IMR-90 (cell line): Measurements from ENCODE around the gene ABCA8. TPM values are rescaled to one million over a fixed set of nuclear protein-coding genes. Genes with fewer than 3 reads are reported as not detected.

Source experiments
- ATAC-seq: fragments of 200-7000 bp; cut with Tn5 transposase; 2 replicates; pipeline ENCODE4 v1.9.1; 2020; ENCODE audit warnings: low read depth, mild to moderate bottlenecking, moderate library complexity
- BruUV-seq: library from RNA; stranded (reverse); fragments of 400-500 nt; replicated peaks from 2 replicates; lab custom pipeline; 2021; lab: Mats Ljungman, UMichigan
- CTCF ChIA-PET: fragments of 300-600 bp; formaldehyde crosslinking; extraction: SDS; loops from one replicate; lab custom pipeline; 2021; ENCODE audit warnings: antibody characterized with exemption; lab: Yijun Ruan, JAX
- POLR2A ChIA-PET: fragments of 300-600 bp; sonication (Branson Sonifier 250); formaldehyde crosslinking; loops from one replicate; lab custom pipeline; 2022; ENCODE audit warnings: antibody characterized with exemption; ENCODE audit not compliant: unreplicated experiment; lab: Charles Lee
- DNase-seq: peaks from one replicate; pipeline ENCODE4 v3.0.0; 2013
- H2AFZ ChIP-seq: replicated peaks from 2 replicates; pipeline ENCODE3; 2013; ENCODE audit warnings: low read length, mild to moderate bottlenecking; ENCODE audit not compliant: poor library complexity
- H2AK5ac ChIP-seq: 2 replicates; pipeline ENCODE4 v1.6.1; 2013; ENCODE audit warnings: low read depth, low read length, inconsistent platforms
- H2AK9ac ChIP-seq: replicated peaks from 2 replicates; pipeline ENCODE3; 2013; ENCODE audit warnings: mild to moderate bottlenecking, low read depth, low read length, moderate library complexity; ENCODE audit not compliant: poor library complexity
- H2BK120ac ChIP-seq: 2 replicates; pipeline ENCODE4 v1.6.1; 2013; ENCODE audit warnings: low read depth, low read length, inconsistent platforms
- H2BK15ac ChIP-seq: 3 replicates; pipeline ENCODE4 v1.6.1; 2013; ENCODE audit warnings: low read depth, low read length, inconsistent platforms
- H2BK20ac ChIP-seq: 2 replicates; pipeline ENCODE4 v1.6.1; 2013; ENCODE audit warnings: low read depth, mild to moderate bottlenecking, inconsistent platforms, low read length, moderate library complexity
- H2BK5ac ChIP-seq: 2 replicates; pipeline ENCODE4 v1.6.1; 2013; ENCODE audit warnings: mild to moderate bottlenecking, low read depth, low read length, inconsistent platforms; ENCODE audit not compliant: poor library complexity, severe bottlenecking
- H3K14ac ChIP-seq: replicated peaks from 2 replicates; pipeline ENCODE4 v1.6.1; 2013; ENCODE audit warnings: low read depth, low read length, inconsistent platforms
- H3K18ac ChIP-seq: 2 replicates; pipeline ENCODE4 v1.6.1; 2013; ENCODE audit warnings: low read depth, low read length, control low read depth
- H3K23ac ChIP-seq: 2 replicates; pipeline ENCODE4 v1.6.1; 2013; ENCODE audit warnings: low read depth, low read length, inconsistent platforms
- H3K27ac ChIP-seq: 2 replicates; pipeline ENCODE4 v1.5.1; 2013; ENCODE audit warnings: mild to moderate bottlenecking, control low read depth, low read length; ENCODE audit not compliant: insufficient read depth
- H3K27me3 ChIP-seq: 2 replicates; pipeline ENCODE4 v1.6.1; 2013; ENCODE audit warnings: low read length; ENCODE audit not compliant: control insufficient read depth, insufficient read depth
- H3K36me3 ChIP-seq: 2 replicates; pipeline ENCODE4 v1.6.1; 2013; ENCODE audit warnings: low read length, mixed read lengths; ENCODE audit not compliant: control insufficient read depth, insufficient read depth
- H3K4ac ChIP-seq: 2 replicates; pipeline ENCODE4 v1.6.1; 2013; ENCODE audit warnings: low read depth, low read length, inconsistent platforms
- H3K4me1 ChIP-seq: 2 replicates; pipeline ENCODE4 v1.6.1; 2013; ENCODE audit warnings: low read length, mixed read lengths; ENCODE audit not compliant: control insufficient read depth, insufficient read depth
- H3K4me2 ChIP-seq: 2 replicates; pipeline ENCODE4 v1.6.1; 2013; ENCODE audit warnings: low read depth, mild to moderate bottlenecking, control low read depth, low read length, moderate library complexity
- H3K4me3 ChIP-seq: 2 replicates; pipeline ENCODE4 v1.5.1; 2013; ENCODE audit warnings: low read depth, mild to moderate bottlenecking, control low read depth, low read length, moderate library complexity; ENCODE audit not compliant: insufficient read depth
- H3K56ac ChIP-seq: 2 replicates; pipeline ENCODE4 v1.6.1; 2013; ENCODE audit warnings: low read length, inconsistent platforms; ENCODE audit not compliant: insufficient read depth; ENCODE audit errors: extremely low read depth
- H3K79me1 ChIP-seq, 2 experiments: 2 replicates each; pipeline ENCODE4 v1.6.1; 2013; ENCODE audit warnings: low read length in 2 of 2, inconsistent platforms in 1 of 2, low read depth in 1 of 2
- H3K9ac ChIP-seq: 2 replicates; pipeline ENCODE4 v1.6.1; 2013; ENCODE audit warnings: low read depth, low read length, control low read depth
- H3K9me1 ChIP-seq: 2 replicates; pipeline ENCODE4 v1.6.1; 2013; ENCODE audit warnings: low read length, inconsistent platforms; ENCODE audit not compliant: insufficient read depth
- H3K9me3 ChIP-seq: 2 replicates; pipeline ENCODE4 v1.6.1; 2013; ENCODE audit warnings: low read length; ENCODE audit not compliant: control insufficient read depth, insufficient read depth
- H4K20me1 ChIP-seq: 2 replicates; pipeline ENCODE4 v1.6.1; 2013; ENCODE audit warnings: low read length, inconsistent platforms; ENCODE audit not compliant: insufficient read depth
- H4K5ac ChIP-seq: 2 replicates; pipeline ENCODE4 v1.6.1; 2013; ENCODE audit warnings: mild to moderate bottlenecking, low read depth, low read length, control low read depth
- H4K8ac ChIP-seq, 2 experiments: 2 replicates each; pipeline ENCODE4 v1.6.1; 2013; ENCODE audit warnings: low read depth in 2 of 2, low read length in 2 of 2, control low read depth in 1 of 2, inconsistent platforms in 1 of 2
- H4K91ac ChIP-seq: 2 replicates; pipeline ENCODE4 v1.6.1; 2013; ENCODE audit warnings: low read depth, low read length, inconsistent platforms; ENCODE audit not compliant: insufficient read depth
- BHLHE40 ChIP-seq: fragments of 150-350 bp; IDR thresholded peaks from 2 replicates; pipeline ENCODE4 v1.6.1; 2016; ENCODE audit warnings: mild to moderate bottlenecking, low read depth, low read length
- CEBPB ChIP-seq: IDR thresholded peaks from 2 replicates; pipeline ENCODE4 v1.6.1; 2012; ENCODE audit warnings: low read depth, low read length, improper control_type of control experiment
- CHD1 ChIP-seq: IDR thresholded peaks from 2 replicates; pipeline ENCODE4 v1.6.1; 2012; ENCODE audit warnings: low read depth, low read length, improper control_type of control experiment
- CTCF ChIP-seq: conservative IDR thresholded peaks from 2 replicates; pipeline ENCODE4 v1.5.1; 2012; ENCODE audit warnings: mild to moderate bottlenecking, low read depth, low read length, improper control_type of control experiment
- ELK1 ChIP-seq: fragments of 150-350 bp; IDR thresholded peaks from 2 replicates; pipeline ENCODE4 v1.6.1; 2016; ENCODE audit warnings: low read depth, mild to moderate bottlenecking, low read length, moderate library complexity, borderline replicate concordance
- FOS ChIP-seq: fragments of 150-350 bp; IDR thresholded peaks from 2 replicates; pipeline ENCODE4 v1.6.1; 2016; ENCODE audit warnings: low read depth, low read length
- MAFK ChIP-seq: IDR thresholded peaks from 2 replicates; pipeline ENCODE4 v1.6.1; 2012; ENCODE audit warnings: low read depth, low read length, improper control_type of control experiment
- MAZ ChIP-seq: IDR thresholded peaks from 2 replicates; pipeline ENCODE4 v1.6.1; 2012; ENCODE audit warnings: low read depth, mild to moderate bottlenecking, low read length, improper control_type of control experiment, moderate library complexity, borderline replicate concordance
- MXI1 ChIP-seq: IDR thresholded peaks from 2 replicates; pipeline ENCODE4 v1.6.1; 2012; ENCODE audit warnings: low read depth, mild to moderate bottlenecking, low read length, moderate library complexity, borderline replicate concordance
- NFE2L2 ChIP-seq: fragments of 150-350 bp; IDR thresholded peaks from 2 replicates; pipeline ENCODE4 v1.6.1; 2016; ENCODE audit warnings: low read depth, mild to moderate bottlenecking, low read length
- POLR2A ChIP-seq: IDR thresholded peaks from 2 replicates; pipeline ENCODE4 v1.6.1; 2012; ENCODE audit warnings: mild to moderate bottlenecking, low read depth, low read length
- RAD21 ChIP-seq: IDR thresholded peaks from 2 replicates; pipeline ENCODE4 v1.6.1; 2012; ENCODE audit warnings: low read length, improper control_type of control experiment
- RCOR1 ChIP-seq: IDR thresholded peaks from 2 replicates; pipeline ENCODE4 v1.6.1; 2012; ENCODE audit warnings: mild to moderate bottlenecking, low read length, improper control_type of control experiment; ENCODE audit not compliant: insufficient replicate concordance
- RFX5 ChIP-seq: IDR thresholded peaks from 2 replicates; pipeline ENCODE4 v1.8.0; 2012; ENCODE audit warnings: low read depth, mild to moderate bottlenecking, low read length, moderate library complexity
- SMC3 ChIP-seq: fragments of 150-350 bp; IDR thresholded peaks from 2 replicates; pipeline ENCODE4 v1.6.1; 2016; ENCODE audit warnings: low read depth, mild to moderate bottlenecking, antibody characterized with exemption, low read length, moderate library complexity
- USF2 ChIP-seq: fragments of 150-350 bp; IDR thresholded peaks from 2 replicates; pipeline ENCODE4 v1.6.1; 2017; ENCODE audit warnings: mild to moderate bottlenecking, antibody characterized with exemption, low read length, low read depth
- WGBS, 2 experiments: methylation state at CpG; one replicate each; pipeline versions ENCODE4 v1.1.5 to v1.1.7; 2013; ENCODE audit warnings: missing lambda C conversion rate in 2 of 2; ENCODE audit not compliant: insufficient read length in 1 of 2; ENCODE audit errors: extremely low coverage in 2 of 2; 5-methylcytosine and 5-hydroxymethylcytosine counted together
- dilution Hi-C: fragments of 300-500 bp; cut with HindIII; formaldehyde crosslinking; loops from one replicate; pipeline ENCODE4 v1.14.3; 2018; ENCODE audit warnings: low sequenced_read_pairs; ENCODE audit not compliant: unreplicated experiment
- in situ Hi-C: fragments of 300-500 bp; cut with MboI; formaldehyde crosslinking; loops from 3 replicates; pipeline ENCODE4 v1.14.3; 2019; ENCODE audit warnings: low sequenced_read_pairs, inconsistent platforms, mixed read lengths
- intact Hi-C: fragments of 100-400 bp; cut with micrococcal nuclease; formaldehyde crosslinking; loops from 2 replicates; pipeline ENCODE4 v1.10.0; 2022
- polyA plus RNA-seq, 3 experiments: library from polyadenylated mRNA; depleted of rRNA; stranded (reverse); fragments of >200 nt; gene quantifications; 2 replicates each; pipeline ENCODE4 v1.2.3, GENCODE V29; 2012; ENCODE audit warnings: low replicate concordance in 1 of 3
- total RNA-seq: library from RNA; depleted of rRNA; stranded (reverse); fragments of >200 nt; gene quantifications from 2 replicates; pipeline ENCODE4 v1.2.3, GENCODE V29; 2012

The ABCA8 gene
- total and polyA plus RNA-seq, 2 of the 4 experiments (the other 2 are of a cell fraction), result 1.8 TPM

GRCh38 chr17:68953340-68953997 is 1.7 kb downstream of the ABCA8 start:
- H3K36me3 ChIP-seq, result no peaks in the 10 kb centered on the region
- dilution Hi-C loops (no loop called here), in situ Hi-C loops (no loop called here), intact Hi-C loops (no loop called here)
- no CpG with 5 or more reads among the region's 4 CpGs for WGBS, 2 experiments
- H3K79me1 ChIP-seq, result no peaks in the 10 kb centered on the region
- H2BK5ac ChIP-seq, result no peak overlapping the region
- no peak overlapping the region for H3K23ac ChIP-seq
- H3K9me3 ChIP-seq, result no peaks in the 10 kb centered on the region
- no peak overlapping the region for H4K8ac ChIP-seq
- no peak for DNase-seq
- H3K27ac ChIP-seq, result no peak overlapping the region
- H3K18ac ChIP-seq, result no peak overlapping the region
- no peaks in the 10 kb centered on the region for H3K27me3 ChIP-seq
- H3K4me1 ChIP-seq, result no peaks in the 10 kb centered on the region; the same call in 1 of the 2 replicates
- H3K9ac ChIP-seq, result no peak overlapping the region
- POLR2A ChIA-PET, result no interaction called here
- H2BK20ac ChIP-seq, result no peak overlapping the region
- no peak overlapping the region for H3K56ac ChIP-seq
- H4K5ac ChIP-seq, result no peak overlapping the region
- H2AFZ ChIP-seq, result no peak overlapping the region
- no peak overlapping the region for H2AK5ac ChIP-seq
- ATAC-seq, result no peak
- H4K20me1 ChIP-seq, result no peaks in the 10 kb centered on the region
- CTCF ChIA-PET, result no interaction called here
- no peak overlapping the region for H2BK15ac ChIP-seq
- TF ChIP-seq USF2 (no peak), SMC3 (no peak), RFX5 (no peak), ELK1 (no peak), RCOR1 (no peak), CEBPB (no peak), CTCF (no peak), RAD21 (no peak), POLR2A (no peak), MAZ (no peak), MXI1 (no peak), FOS (no peak), MAFK (no peak), BHLHE40 (no peak), CHD1 (no peak), NFE2L2 (no peak)
- no peak overlapping the region for H2AK9ac ChIP-seq
- H3K14ac ChIP-seq, result no peak overlapping the region
- no peak overlapping the region for H4K91ac ChIP-seq
- no peak overlapping the region for H2BK120ac ChIP-seq
- no peak overlapping the region for H3K4ac ChIP-seq
- H3K4me2 ChIP-seq, result no peak overlapping the region; the same call in 1 of the 2 replicates
- no TSS peak for BruUV-seq
- no peak overlapping the region for H3K4me3 ChIP-seq
- no peaks in the 10 kb centered on the region for H3K9me1 ChIP-seq
